ENCODE measurements around the gene HNRNPUL1.

DNA sequence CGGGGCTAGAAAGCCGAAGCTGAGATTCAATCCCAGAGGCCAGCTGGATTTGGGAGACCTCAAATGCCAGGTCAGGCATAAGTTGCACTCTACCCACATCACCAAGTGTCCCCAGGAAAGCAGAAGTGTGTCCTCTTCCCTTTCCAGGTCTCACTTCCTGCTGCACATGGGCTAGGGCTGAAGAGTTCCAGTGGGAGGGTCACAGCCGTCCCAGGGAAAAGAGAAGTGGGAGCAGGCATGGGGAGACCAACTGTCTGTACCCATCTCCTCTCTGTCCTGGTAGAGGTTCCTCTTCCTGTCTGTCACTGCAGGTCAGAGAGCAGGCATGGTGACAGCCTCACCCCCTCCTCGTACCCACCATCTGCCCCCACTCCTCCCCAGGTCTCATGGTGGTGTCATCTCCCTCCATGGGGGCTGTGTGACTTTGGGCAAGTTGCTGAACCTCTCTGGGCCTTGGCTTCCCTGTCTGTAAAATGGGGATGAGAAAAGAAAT, 30.4 kb upstream of the HNRNPUL1 start:
- TF ChIP-seq, protein P1, sequence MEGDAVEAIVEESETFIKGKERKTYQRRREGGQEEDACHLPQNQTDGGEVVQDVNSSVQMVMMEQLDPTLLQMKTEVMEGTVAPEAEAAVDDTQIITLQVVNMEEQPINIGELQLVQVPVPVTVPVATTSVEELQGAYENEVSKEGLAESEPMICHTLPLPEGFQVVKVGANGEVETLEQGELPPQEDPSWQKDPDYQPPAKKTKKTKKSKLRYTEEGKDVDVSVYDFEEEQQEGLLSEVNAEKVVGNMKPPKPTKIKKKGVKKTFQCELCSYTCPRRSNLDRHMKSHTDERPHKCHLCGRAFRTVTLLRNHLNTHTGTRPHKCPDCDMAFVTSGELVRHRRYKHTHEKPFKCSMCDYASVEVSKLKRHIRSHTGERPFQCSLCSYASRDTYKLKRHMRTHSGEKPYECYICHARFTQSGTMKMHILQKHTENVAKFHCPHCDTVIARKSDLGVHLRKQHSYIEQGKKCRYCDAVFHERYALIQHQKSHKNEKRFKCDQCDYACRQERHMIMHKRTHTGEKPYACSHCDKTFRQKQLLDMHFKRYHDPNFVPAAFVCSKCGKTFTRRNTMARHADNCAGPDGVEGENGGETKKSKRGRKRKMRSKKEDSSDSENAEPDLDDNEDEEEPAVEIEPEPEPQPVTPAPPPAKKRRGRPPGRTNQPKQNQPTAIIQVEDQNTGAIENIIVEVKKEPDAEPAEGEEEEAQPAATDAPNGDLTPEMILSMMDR (IDR thresholded peaks at IDR 0.05) = no peak
- no peak for TF ChIP-seq POLR2A (IDR thresholded peaks at IDR 0.05)
